Pulmonary artery endothelial cell (primary cell): ENCODE results near the gene GRIK4. TPM values are rescaled to one million over a fixed set of nuclear protein-coding genes. Genes with fewer than 3 reads are reported as not detected.

Source experiments
- DNase-seq: peaks from one replicate; pipeline ENCODE4 v3.0.0-alpha.2; 2011; ENCODE audit warnings: low read depth, low spot score
- total RNA-seq: library from RNA; depleted of rRNA; stranded (reverse); fragments of >200 nt; gene quantifications from 2 replicates; pipeline ENCODE4 v1.2.3, GENCODE V29; 2014

The GRIK4 gene
- total RNA-seq, 1 donor from 2014 or later, result 0.07 TPM

- DNase-seq, result no peak
Observed at GRCh38 chr11:120666121-120666639, 154.6 kb downstream of the GRIK4 start.

DNA sequence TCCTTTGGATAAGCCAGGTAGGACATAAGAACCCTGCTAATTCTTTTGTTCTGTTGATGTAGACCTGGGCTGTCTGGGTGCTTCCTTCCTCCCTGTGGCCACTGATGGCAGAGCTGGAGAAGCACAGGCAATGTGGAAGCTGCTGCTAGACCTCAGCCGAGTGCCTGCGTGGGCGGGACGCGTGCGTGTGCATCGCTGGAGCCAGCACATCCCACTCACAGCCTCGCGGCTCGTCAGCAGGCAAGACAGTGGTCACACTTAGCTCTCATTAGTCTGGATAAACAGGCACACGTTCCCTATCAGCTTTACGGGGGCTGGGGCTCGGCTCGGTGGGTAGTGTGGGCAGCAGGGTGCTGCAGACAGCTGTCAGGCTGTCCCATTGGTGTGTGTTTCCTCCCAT is 155.7 kb downstream of the GRIK4 start:
- no peak for DNase-seq

DNA sequence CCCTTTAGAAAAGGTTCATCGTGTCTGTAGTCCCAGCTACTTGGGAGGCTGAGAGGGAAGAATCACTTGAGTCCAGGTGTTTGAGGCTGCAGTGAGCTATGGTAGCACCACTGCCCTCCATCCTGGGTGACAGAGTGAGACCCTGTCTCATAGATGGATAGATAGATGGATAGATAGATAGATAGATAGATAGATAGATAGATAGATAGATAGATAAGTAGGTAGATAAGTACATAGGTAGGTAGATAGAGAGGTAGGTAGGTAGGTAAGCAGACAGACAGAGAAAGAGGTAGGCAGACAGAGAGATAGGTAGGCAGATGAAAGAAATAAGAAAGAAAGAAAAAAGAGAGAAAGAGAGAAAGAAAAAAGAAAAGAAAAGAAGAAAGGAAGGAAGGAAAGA is 156.4 kb downstream of the GRIK4 start:
- DNase-seq, result no peak

- DNase-seq, result no peak
Observed at GRCh38 chr11:120668537-120668936, 157.0 kb downstream of the GRIK4 start.

DNA sequence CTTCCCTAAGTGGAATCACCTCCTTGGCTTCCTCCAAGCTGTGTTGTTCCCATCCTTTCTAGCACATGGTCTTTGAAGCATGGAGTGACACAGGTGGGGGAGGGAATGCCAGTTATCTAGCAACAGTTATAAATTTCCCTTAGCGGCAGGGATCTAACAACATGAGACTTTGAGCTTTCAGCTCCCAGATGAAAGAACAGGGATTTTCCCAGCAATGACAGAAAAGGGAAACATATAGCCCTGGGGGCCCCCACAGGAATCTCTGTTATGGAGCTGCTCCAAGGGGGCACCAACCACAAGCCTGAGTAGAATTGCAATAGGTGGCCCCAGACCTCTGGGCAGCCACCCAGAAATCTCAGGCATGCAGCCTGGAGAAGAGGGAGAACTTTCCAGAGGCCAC is 163.0 kb downstream of the GRIK4 start:
- no peak for DNase-seq

DNA sequence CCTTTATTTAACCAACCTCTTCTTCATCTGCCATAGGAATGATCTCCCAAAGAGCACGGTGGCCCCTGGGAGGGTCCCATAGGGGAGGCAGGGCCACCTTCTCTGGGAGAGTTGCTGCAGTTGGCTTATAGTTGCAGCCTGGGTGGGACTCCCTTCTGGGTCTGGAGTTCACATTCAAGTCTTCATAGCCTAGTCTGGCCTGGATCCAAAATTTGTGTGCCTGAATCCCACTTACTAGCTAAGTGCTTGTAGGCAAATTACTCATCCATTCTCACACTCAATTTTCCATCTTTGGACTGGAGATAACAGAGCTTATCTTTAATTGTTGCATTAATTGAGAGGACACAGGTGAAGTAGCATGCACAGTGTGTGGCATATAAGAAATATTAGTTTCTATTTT is 163.6 kb downstream of the GRIK4 start:
- DNase-seq, result no peak

- no peak for DNase-seq
Observed at GRCh38 chr11:120676991-120677390, 165.4 kb downstream of the GRIK4 start.

- DNase-seq, result no peak
Observed at GRCh38 chr11:120680322-120680721, 168.8 kb downstream of the GRIK4 start.

- no peak for DNase-seq
Observed at GRCh38 chr11:120681434-120682331, 170.1 kb downstream of the GRIK4 start.

DNA sequence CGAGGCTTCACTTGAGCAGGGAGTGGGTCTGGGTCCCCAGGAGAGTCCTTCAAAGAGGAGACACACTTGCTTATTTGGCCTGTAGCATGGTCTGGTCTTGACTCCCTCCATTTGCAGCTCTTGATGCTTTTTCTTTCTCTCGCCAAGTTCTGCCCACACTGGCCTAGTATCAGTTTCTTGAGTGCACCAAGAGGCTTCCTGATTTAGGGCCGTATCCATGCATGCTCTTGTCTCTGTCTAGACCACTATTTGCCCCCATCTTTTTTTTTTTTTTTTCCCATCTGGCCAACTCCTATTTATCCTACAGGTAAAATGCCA is 170.7 kb downstream of the GRIK4 start:
- no peak for DNase-seq

- no peak for DNase-seq
Observed at GRCh38 chr11:120682866-120683265, 171.3 kb downstream of the GRIK4 start.

DNA sequence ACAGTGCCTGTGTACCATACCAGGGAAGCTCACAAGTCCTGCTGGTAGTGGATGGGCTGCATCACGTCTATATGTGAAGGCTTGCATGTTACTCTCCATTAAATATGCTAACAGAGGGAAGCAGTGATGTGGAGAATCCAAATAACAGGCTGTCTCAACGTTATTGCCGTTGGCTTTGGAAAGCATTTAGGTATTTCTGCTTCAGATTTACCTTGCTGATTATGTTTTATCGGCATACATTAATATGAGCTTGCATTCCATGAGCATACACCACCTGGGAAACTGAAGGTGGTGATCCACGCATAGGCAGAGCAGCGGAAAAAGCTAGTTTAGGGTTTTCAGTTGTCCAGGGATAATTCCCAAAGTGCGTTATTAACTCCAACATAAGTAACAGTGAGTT is 175.0 kb downstream of the GRIK4 start:
- no peak for DNase-seq

GRCh38 chr11:120688163-120688562 is 176.6 kb downstream of the GRIK4 start:
- no peak for DNase-seq

DNA sequence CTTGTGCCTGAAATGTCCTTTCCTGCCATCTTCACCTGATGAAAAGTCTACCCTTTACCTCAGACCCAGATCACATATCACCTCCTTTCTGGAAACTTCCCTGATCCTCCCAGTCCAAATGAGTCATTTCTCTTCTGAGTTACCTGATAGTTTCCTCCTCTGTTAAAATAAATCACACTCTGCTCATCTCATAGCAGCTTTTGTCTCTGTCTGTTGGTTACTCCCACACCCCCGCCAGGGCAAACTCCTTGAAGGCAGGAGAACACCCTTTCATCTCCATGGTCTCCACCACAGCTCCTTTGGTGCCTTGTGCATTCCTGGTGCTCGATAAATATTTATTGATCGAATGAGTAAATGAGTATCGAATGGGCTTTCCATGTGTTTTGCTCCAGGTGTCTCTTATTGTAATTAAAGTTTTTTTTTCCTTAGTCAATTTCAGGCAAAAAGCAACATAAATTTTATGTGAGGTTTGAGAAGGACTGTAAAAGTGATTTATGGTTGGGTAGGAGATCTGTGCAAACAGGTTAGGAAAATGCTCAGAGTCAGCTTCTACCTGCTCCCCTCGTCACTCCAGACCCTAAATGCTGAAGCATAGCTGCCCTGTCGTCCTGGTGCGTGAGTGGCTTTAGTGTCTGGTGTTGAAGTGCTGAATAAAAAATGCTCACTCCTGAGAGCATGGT is 178.2 kb downstream of the GRIK4 start:
- no peak for DNase-seq

DNA sequence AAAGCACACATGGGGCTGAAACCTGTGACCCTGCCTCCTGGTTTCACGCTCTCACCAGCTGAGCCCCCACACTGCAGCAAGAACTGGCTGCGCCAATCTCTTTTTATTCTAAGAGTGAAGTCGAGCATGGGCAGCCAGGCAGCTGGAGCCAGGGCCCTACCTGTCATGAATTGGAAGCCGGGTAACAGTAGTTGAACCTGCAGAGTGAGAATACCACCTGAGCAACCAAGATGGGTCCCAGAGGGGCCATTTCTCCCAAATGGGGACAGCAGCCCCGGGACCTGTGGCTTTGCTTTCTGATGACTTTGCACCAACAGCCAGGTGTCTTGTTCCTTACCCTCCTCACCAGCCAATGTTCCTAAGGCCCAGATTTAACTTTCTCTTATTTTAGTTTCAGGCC is 178.9 kb downstream of the GRIK4 start:
- no peak for DNase-seq

DNA sequence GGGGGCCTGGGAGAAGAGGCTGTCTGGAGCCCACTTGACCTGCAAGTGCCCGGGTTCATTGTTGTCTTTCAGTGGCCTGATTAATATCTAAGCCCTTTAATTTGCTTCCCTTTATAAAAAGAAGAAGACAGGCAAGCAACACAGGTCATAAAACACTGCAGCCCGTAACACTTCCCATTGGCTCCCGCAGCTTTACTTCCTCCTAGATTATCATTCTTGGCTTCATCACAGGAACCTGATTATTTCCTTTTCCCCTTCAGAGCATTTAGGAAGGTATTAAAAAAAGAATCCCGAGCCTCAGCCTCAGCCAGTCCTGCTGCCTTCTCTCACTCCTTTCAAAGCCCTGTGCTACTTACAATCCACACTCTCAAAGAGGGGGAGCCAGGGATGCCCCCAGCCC is 183.2 kb downstream of the GRIK4 start:
- DNase-seq, result no peak

DNA sequence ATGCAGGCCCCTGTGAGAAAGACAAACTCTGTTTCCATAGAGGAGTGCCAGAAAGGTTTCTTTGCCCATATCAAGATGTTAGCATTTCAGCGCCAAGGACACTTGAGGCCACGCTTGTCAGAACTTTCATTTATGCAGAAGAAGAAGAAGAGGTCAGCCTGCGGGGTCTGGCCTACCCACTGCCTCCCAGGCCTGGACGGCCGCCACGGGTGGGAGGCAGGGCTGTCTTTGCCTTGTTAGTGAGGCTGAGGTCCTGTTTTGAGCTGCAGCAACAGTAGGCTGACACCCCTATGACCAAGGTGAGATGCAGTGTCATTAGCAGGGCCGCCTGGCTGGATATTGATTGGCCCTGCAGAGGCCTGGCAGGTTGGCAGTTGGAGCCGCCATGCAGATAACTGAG is 183.9 kb downstream of the GRIK4 start:
- DNase-seq, result no peak

DNA sequence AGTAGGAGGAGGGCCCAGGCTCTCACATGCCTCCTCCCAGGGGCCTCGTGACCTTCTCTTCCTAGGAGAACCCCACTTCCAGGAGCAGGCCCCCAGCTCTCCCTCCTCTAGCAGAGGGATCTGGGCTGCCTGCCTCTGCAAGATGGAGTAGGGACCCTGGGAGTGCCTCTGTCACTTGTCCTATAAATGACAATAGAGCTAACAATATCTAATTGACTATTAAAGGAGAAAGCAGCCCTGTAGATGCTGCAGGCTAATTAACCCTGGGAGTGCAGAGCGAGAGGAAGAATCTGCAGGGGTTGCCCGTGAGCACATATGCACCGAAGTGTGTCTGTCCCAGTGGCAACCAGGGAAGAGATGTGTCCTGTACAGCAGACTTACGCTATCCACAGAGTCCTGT is 184.4 kb downstream of the GRIK4 start:
- no peak for DNase-seq

DNA sequence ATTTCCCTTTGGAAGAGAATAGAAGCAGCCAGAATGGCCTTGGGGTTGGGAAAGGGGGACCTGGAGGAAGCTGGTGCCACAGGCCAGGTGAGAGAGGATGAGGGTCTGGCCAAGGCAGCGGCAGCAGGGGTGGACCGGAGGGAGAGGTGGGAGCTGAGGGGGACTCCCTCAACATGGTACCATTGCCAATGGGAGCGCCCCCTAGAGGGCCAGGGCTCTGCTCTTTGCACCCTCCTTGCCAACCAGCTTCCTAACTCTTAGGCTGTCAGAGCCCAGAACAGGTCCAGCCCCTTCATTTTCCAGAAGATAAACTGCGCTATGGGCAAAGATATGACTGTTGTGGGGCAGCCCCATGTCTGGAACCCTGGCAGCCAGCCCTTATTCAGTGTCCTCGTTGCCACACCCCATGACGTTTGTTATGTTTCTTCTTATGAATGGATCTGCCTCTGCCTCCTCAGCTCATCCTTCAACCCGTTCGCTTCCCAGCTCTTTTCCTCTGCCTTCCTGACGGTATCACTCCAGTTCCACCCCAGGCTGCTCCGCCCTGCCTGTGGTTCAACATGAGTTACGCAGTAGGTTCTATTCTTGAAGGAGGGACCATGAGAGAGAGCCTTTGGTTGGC is 185.2 kb downstream of the GRIK4 start:
- no peak for DNase-seq

DNA sequence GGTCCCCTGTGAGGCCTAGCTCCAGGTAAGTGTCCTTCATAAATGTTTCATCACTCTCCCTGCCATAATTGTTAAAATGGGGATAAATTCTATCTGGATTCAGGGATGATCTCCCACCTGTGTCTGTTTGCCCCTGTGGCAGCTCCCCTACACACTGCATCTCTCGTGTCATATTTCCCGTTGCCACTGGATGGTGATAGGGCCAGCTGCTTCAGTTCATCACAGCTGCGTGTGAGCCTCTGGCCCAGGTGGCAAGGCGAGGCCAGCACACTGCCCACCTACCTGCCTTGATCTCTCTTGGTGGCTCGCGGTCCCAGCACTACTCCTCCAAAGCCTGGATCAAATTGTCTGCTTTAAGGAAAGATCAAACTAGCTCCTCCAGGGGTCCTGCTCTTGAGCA is 187.4 kb downstream of the GRIK4 start:
- no peak for DNase-seq

- DNase-seq, result no peak
Observed at GRCh38 chr11:120702656-120703055, 191.1 kb downstream of the GRIK4 start.

GRCh38 chr11:120703358-120704152 is 192.0 kb downstream of the GRIK4 start:
- DNase-seq, result no peak
